Measurements from ENCODE around the gene RBM45.

Gene RBM45

GRCh38 chr2:178159966-178160365 lies 47.7 kb downstream of the RBM45 start:
- DNase-seq (ENCODE audit: low spot score): no peak

DNA sequence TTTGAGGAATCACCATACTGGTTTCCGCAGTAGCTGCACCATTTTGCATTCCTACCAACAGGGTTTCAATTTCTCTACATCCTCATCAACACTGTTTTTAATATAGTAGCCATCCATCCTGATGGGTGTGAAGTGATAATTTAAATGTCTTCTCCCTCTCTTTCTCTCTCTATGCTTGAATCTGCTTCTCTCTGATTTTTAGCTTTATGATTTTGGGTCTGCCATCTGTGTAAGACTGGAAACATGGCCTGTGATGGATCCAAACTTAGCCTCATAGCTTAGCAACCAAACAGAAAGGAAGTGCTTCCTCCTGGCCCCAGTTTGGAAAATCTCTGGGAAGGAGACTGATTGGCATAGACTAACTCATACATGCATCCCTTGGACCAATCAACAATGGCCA lies 48.4 kb downstream of the RBM45 start:
- DNase-seq (ENCODE audit: low spot score): no peak

- peak; percentile 41 for DNase-seq (ENCODE audit: low spot score)
Measured at GRCh38 chr2:178163395-178163794, 51.2 kb downstream of the RBM45 start.

DNA sequence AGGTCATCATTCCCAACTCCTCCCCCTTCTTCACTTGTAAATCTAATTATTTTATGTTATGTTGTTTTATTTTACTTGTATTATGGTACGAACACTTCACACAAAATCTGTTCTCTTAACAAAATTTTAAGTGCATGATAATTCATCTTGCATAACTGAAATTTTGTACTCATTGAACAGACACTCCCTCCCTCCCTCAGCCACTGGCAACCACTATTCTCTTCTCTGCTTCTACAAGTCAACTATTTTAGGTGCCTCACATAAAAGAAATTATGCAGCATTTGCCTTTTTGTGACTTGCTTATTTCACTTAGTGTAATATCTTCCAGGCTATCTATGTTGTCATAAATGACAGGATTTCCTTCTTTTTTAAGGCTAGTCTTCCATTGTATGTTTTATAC lies 51.7 kb downstream of the RBM45 start:
- DNase-seq (ENCODE audit: low spot score): no peak

DNA sequence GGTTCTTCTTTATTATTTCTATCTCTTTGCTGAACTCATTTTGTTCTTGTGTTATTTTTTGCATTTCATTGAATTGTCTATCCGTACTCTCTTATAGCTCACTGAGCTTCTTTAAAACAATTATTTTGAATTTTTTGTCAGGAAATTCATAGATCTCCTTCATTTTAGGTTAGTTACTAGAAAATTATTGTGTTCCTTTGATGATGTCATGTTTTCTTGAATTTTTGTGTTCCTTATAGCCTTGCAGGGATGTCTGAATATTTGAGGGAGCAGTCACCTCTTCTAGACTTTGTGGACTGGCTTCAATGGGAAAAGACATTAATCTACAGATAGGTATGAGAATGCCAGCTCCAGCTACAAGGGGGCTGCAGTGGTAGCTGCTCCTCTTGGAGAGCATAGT lies 61.4 kb downstream of the RBM45 start:
- no peak for DNase-seq (ENCODE audit: low spot score)

GRCh38 chr2:178177066-178177679 lies 64.9 kb downstream of the RBM45 start:
- DNase-seq (ENCODE audit: low spot score): peak; percentile 50

Data from GM03348 (cell line).